Measurements from ENCODE around the gene PTGFR. TPM values are rescaled to one million over a fixed set of nuclear protein-coding genes. Genes with fewer than 3 reads are reported as not detected.

Gene PTGFR
- polyA plus RNA-seq, 3 donors = 0.43 to 0.88 TPM; not detected in 1

- Histone ChIP-seq H3K4me2 (replicated peaks; ENCODE audit: extremely low read depth, low read length, poor library complexity, severe bottlenecking) (no peak overlapping the region), H3K4me1 (ENCODE audit: control insufficient read depth in 1 of 2, insufficient read depth in 2 of 2, low read length in 2 of 2) (no peaks in the 10 kb centered on the region), H3K36me3 (replicated peaks in 1 of 2; ENCODE audit: control insufficient read depth in 1 of 2, insufficient read depth in 2 of 2, low read length in 2 of 2) (no peaks in the 10 kb centered on the region), H3K4me3 (replicated peaks in 1 of 3; ENCODE audit: low read depth in 2 of 3, low read length in 3 of 3) (no peak overlapping the region), H3K27ac (ENCODE audit: low read depth in 1 of 2, low read length in 2 of 2) (no peak overlapping the region), H3K79me2 (ENCODE audit: insufficient read depth, low read length) (no peaks in the 10 kb centered on the region), H3K9me3 (replicated peaks in 1 of 2; ENCODE audit: control insufficient read depth in 1 of 2, insufficient read depth in 1 of 2, low read length in 2 of 2) (peaks cover 26 to 51% of the 10 kb centered on the region in 2 donors), H3K9ac (ENCODE audit: insufficient read depth, low read length, poor library complexity, severe bottlenecking) (no peak overlapping the region), H4K20me1 (ENCODE audit: insufficient read depth, low read length) (no peaks in the 10 kb centered on the region), H3K27me3 (ENCODE audit: control insufficient read depth in 2 of 2, insufficient read depth in 2 of 2, low read length in 2 of 2) (no peaks in the 10 kb centered on the region), H2AFZ (ENCODE audit: insufficient read depth, low read depth, low read length, poor library complexity, severe bottlenecking) (no peak overlapping the region)
- intact Hi-C loops (cut with micrococcal nuclease) = no loop called here
- Mint-ChIP-seq H3K27ac (no peak overlapping the region), H3K4me1 (no peaks in the 10 kb centered on the region), H3K9me3 (peaks cover 20 to 42% (median 30%) of the 10 kb centered on the region in 7 donors), H3K36me3 (no peaks in the 10 kb centered on the region), H3K4me3 (no peak overlapping the region), H3K27me3 (ENCODE audit: low read depth in 3 of 3) (peaks cover 0 to 2% (median 0%) of the 10 kb centered on the region in 3 donors)
- TF ChIP-seq, protein P1, sequence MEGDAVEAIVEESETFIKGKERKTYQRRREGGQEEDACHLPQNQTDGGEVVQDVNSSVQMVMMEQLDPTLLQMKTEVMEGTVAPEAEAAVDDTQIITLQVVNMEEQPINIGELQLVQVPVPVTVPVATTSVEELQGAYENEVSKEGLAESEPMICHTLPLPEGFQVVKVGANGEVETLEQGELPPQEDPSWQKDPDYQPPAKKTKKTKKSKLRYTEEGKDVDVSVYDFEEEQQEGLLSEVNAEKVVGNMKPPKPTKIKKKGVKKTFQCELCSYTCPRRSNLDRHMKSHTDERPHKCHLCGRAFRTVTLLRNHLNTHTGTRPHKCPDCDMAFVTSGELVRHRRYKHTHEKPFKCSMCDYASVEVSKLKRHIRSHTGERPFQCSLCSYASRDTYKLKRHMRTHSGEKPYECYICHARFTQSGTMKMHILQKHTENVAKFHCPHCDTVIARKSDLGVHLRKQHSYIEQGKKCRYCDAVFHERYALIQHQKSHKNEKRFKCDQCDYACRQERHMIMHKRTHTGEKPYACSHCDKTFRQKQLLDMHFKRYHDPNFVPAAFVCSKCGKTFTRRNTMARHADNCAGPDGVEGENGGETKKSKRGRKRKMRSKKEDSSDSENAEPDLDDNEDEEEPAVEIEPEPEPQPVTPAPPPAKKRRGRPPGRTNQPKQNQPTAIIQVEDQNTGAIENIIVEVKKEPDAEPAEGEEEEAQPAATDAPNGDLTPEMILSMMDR (IDR thresholded peaks at IDR 0.05) = no peak
- no CpG with 5 or more reads among the region's 3 CpGs for WGBS (ENCODE audit: insufficient coverage)
- no peak for DNase-seq
These were observed 59.1 kb downstream of the PTGFR start for GRCh38 chr1:78549891-78550290.

DNA sequence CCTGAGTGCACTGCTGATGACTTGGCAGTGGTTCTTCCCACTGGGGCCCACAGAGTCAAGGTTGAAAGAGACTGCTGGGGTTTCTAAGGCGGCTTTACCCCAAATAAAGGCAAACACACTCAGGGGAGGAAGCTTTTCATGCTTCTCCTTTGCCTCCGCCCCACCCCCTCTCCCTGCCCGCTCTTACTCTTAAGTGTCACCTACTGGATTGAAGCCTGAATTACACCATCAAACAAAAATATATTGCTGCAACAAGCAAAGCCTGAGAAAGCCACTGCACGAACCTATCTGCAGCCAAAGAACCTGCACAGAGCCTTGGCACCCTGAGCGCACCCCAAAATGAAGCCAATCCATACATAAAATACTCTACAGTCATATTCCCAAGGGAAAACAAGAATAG lies 63.1 kb downstream of the PTGFR start:
- no peak overlapping the region for H3K4me2 ChIP-seq (replicated peaks; ENCODE audit: extremely low read depth, low read length, poor library complexity, severe bottlenecking)
- Mint-ChIP-seq H3K4me3 (no peak overlapping the region), H3K36me3 (no peaks in the 10 kb centered on the region), H3K27ac (no peak overlapping the region), H3K27me3 (ENCODE audit: low read depth in 3 of 3) (peaks cover 0 to 5% (median 0%) of the 10 kb centered on the region in 3 donors), H3K4me1 (no peaks in the 10 kb centered on the region), H3K9me3 (peaks cover 22 to 52% (median 30%) of the 10 kb centered on the region in 7 donors)
- no peak overlapping the region for H2AFZ ChIP-seq (ENCODE audit: insufficient read depth, low read depth, low read length, poor library complexity, severe bottlenecking)
- intact Hi-C loops (cut with micrococcal nuclease) = no loop called here
- no peaks in the 10 kb centered on the region for H3K4me1 ChIP-seq (ENCODE audit: control insufficient read depth in 1 of 2, insufficient read depth in 2 of 2, low read length in 2 of 2)
- TF ChIP-seq, protein P1 (IDR thresholded peaks at IDR 0.05) = no peak
- H3K36me3 ChIP-seq (replicated peaks in 1 of 2; ENCODE audit: control insufficient read depth in 1 of 2, insufficient read depth in 2 of 2, low read length in 2 of 2) = no peaks in the 10 kb centered on the region
- H3K27ac ChIP-seq (ENCODE audit: low read depth in 1 of 2, low read length in 2 of 2) = no peak overlapping the region
- WGBS (ENCODE audit: insufficient coverage) = 81% methylated on average over 4 of the region's 5 CpGs
- H3K9me3 ChIP-seq (replicated peaks in 1 of 2; ENCODE audit: control insufficient read depth in 1 of 2, insufficient read depth in 1 of 2, low read length in 2 of 2) = peaks cover 24 to 53% of the 10 kb centered on the region in 2 donors
- H3K9ac ChIP-seq (ENCODE audit: insufficient read depth, low read length, poor library complexity, severe bottlenecking) = no peak overlapping the region
- H4K20me1 ChIP-seq (ENCODE audit: insufficient read depth, low read length) = no peaks in the 10 kb centered on the region
- H3K4me3 ChIP-seq (replicated peaks in 1 of 3; ENCODE audit: low read depth in 2 of 3, low read length in 3 of 3) = no peak overlapping the region
- no peak for DNase-seq
- no peaks in the 10 kb centered on the region for H3K27me3 ChIP-seq (ENCODE audit: control insufficient read depth in 2 of 2, insufficient read depth in 2 of 2, low read length in 2 of 2)
- no peaks in the 10 kb centered on the region for H3K79me2 ChIP-seq (ENCODE audit: insufficient read depth, low read length)

Measured in CD14-positive monocyte (primary cell).